CD4-positive, alpha-beta T cell treated with Interleukin-4 for 1 hour (primary cell): ENCODE data around the gene KRIT1.
"Not testable (repeated sequence)": the region's sequence is repeated elsewhere in the genome, so short reads cannot be mapped to it uniquely, and the experiment has no call there.

Experiments
- DNase-seq, 2 donors: peaks; one replicate each; pipeline ENCODE4 v3.0.0-alpha.2; 2020 to 2022

KRIT1 gene

DNA sequence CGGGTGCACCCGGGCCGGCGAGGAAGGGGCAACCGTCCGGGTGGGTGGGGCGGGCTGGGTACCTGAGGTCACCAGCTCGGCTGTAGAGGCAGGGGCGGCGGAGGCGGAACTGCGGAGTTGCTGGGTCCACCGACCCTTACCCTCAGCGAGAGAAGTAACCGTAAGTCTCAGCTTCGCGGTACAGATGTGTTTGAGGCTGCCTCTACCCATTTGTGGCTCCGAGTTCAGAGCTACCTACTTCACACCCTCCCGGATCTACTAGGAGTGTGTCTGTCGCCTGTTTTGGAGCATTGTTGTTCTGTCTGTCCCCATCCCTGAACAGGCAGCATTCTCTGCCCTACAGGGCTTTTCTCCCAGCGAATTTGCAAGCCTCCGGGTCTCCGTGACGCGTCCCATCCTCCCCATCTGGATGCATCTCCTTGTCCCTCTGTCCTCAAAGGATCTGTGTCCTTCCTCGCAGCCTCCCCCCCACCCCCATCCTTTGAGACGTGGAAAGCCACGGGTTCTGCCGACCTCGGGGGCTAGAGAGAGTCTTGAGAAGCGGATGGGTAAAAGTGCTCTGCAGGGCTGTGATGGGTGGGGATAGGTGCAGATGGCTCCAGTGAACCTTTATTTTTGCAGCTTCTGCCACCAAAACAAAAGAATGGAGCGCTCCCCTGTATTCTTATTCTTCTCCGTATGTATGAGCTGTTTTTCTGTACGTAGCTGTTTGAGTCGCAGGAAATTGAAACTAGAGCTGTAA lies 817 bp upstream of the KRIT1 start:
- peak; percentile 18 to 44 for DNase-seq

DNA sequence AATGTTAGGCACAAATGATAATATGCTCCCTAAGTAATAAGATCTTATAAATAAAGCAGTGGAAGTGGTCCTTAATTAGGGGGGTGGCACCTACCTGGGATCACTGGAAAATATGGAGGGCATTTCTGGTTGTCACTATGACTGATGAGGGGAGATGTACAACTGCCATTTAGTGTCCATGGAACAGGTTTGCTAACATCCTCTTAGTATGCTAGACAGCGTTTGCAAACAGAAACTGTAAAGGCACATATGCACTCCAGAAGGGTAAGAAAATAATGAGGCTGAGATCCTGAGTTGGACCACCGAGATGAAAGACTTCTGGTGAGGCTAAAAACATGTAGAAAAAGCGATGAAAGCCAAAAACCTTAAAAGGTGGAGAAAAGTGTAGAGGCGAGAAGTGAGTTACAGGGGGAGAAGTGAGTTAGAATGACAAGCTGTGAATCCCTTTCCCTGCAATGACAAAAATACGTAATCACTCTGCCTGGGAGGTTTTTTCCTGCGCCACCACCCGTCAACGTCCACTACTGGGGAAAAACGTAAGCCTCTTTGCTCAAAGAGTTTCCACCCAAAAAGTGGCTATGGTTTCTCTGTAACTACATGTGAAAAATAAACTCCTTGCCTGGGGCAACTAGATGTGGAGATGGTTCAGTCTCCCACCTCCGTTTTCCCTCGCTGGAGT lies 767 bp downstream of the KRIT1 start:
- DNase-seq, result peak; percentile 70 to 72

DNA sequence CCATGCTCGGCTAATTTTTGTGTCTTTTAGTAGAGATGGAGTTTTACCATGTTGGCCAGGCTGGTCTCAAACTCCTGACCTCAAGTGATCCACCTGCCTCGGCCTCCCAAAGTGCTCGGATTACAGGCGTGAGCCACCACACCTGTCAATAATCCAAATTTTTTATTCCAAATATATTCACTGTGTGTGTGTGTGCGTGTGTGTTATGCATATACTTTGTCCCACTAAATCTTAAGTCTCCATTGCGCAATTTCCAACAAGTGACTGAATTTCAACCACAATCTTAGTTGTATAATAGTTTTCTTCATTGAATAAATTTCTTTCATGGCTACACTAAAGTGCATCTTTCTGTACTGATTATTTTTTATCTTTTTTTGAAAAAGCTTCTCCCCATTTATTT lies 2.7 kb downstream of the KRIT1 start:
- DNase-seq, result no peak

DNA sequence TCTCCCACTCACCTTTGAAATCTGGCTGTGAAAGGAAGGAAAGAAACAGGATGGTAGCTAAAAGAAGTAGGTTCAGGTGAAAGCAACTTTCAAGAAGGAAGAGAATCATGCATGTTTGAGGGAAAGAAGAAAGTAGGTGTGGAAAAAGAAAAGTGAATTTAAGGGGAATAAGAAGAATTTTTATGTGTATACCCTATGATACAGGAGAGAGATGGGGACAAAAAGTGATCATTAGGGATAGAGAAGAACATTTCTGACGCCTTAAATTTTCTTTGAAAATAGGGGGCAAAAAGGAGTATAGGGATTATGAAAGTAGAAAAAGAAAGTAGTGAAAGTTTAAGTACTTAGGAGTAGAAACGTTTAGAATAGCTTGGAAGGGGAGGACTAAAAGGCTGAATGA lies 15.2 kb downstream of the KRIT1 start:
- DNase-seq, result no peak

DNA sequence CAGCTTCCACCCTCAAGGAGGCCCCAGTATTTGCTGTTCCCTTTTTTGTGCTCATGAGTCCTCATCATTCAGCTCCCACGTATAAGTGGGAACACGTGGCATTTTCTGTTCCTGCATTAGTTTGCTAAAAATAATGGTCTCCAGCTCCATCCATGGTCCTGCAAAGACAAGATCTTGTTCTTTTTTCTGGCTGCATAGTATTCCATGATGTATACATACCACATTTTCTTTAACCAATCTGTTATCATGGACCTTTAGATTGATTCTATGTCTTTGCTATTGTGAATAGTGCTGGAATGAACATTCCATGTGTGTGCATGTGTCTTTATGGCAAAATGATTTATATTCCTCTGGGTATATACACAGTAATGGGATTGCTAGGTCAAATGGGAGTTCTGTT lies 17.0 kb downstream of the KRIT1 start:
- DNase-seq, result no peak

DNA sequence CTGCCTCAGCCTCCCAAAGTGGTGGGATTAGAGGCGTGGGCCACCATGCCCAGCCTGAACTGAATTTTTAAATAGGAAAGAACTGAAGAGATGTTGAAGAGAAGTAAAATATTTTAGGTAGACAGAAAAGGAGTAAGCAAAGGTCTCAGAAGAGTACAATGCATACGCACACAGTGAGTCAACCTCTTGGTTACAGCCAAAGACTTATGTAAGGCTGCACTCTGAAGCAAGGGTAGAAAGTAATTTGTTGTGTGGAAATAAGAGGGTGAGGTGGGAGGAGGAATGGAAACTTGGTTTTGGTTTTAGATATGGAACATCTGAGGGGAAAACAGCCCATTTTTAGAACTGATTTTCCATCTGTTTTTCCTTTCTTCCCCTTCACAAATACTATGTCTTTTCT lies 17.6 kb downstream of the KRIT1 start:
- no peak for DNase-seq

DNA sequence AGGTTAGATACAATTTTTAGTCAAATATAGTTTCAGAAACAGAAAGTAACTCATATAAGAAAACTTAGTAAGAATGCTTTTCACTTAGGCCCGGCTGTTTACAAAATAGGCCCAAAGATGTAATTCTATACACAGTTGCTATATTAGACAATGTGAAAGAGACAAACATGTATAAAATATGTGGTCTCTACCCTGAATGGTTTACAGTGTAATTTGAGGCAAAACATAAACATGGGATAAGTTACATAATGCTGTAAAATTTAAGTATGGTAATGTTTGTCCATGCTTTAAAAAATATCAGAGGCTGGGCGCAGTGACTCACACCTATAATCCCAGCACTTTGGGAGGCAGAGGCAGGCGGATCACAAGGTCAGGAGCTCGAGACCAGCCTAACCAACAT lies 18.7 kb downstream of the KRIT1 start:
- DNase-seq, result no peak

DNA sequence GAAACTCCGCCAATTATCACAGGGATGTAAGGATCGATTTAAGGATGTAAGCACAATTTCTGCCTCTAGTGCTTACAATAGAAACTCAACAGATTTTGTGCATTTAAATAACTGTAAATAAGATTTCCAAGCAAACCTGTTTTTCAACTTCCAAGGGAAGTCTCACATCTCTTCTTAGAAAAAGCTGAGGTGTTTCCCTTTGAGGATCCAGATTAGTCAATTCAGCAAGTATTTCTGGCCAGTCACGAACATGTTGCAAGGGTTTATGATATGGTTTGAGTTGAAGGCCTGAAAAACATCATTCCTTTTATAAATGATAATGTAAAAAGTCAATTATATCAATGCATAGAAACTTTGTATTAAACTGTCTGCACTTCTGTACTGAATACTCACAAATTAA lies 23.9 kb downstream of the KRIT1 start:
- DNase-seq, result no peak

DNA sequence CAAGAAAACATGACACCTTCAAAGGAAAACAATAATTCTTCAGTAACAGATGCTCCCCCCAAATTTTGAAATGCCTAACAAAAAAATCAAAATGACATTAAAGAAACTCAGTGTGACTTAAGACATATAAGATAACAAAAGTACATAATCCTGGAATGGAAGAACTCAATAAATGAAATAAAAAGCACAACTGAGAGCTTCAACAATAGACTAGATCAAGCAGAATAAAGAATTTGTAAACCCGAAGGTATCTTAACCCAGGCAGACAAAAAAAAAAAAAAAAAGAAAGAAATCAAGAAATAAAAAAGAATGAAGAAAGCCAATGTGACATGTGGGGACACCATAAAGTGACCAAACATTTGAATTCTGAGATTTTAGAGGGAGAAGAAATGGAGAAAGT lies 39.0 kb downstream of the KRIT1 start:
- no peak for DNase-seq

DNA sequence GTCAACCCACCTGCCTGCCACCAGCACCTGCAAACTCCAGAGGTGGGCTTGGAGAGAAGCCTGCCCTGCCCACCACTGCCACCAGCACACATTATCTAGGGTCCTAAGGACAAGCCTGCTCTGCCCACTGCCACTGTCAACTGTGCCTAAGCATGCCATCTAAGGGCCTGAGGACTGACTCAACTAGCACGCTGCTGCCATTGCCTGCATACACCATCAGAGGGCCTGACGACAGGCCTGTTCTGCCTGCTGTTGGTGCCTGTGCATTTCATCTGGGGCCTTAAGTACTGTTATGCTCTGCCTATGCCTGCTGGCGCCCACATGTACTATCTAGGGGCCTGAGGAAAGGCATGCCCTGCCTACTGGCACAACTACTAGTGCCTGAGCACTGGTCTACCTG lies 39.7 kb downstream of the KRIT1 start:
- no peak for DNase-seq

DNA sequence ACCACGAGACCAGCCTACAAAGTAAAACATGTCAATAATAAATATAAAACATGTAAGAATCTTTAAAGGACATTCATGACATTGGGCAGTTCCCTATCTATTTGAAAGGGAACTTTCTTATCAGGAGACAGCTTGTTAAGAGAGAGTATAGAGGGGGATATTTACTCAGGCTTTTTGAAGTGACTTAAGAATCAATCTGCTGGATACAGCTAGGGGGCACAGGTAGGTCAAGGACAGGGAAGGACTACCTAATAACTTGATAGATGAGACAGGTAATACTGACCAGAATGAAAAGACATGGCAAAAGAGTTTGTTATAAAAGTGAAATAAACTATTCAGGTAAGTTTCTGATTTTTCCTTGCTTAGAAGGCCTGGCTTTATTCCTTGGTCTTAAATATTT lies 44.9 kb downstream of the KRIT1 start:
- no peak for DNase-seq

DNA sequence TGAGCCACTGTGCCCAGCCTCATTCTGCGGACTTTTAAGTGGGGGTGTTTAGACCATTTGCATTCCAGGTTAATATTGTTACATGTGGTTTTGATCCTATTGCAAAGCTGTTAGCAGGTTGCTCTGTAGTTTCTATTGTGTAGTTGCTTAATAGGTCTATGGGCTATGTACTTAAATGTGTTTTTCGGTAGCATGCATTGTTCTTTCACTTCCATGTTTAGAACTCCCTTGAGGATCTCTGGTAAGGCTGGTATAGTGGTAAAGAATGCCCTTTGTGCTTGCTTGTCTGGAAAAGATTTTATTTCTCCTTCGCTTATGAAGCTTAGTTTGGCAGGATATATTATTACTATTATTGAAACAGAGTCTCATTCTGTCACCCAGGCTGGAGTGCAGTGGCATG lies 53.4 kb downstream of the KRIT1 start:
- no peak for DNase-seq

DNA sequence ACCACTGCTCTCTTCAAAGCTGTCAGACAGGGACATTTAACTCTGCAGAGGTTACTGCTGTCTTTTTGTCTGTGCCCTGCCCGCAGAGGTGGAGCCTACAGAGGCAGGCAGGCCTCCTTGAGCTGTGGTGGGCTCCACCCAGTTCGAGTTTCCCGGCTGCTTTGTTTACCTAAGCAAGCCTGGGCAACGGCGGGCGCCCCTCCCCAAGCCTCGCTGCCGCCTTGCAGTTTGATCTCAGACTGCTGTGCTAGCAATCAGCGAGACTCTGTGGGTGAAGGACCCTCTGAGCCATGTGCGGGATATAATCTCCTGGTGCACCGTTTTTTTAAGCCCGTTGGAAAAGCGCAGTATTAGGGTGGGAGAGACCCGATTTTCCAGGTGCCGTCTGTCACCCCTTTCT lies 56.5 kb downstream of the KRIT1 start:
- DNase-seq, result not testable (repeated sequence)

DNA sequence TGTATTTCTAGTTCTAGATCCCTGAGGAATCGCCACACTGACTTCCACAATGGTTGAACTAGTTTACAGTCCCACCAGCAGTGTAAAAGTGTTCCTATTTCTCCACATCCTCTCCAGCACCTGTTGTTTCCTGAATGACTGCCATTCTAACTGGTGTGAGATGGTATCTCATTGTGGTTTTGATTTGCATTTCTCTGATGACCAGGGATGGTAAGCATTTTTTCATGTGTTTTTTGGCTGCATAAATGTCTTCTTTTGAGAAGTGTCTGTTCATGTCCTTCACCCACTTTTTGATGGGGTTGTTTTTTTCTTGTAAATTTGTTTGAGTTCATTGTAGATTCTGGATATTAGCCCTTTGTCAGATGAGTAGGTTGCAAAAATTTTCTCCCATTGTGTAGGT lies 61.4 kb downstream of the KRIT1 start:
- not testable (repeated sequence) for DNase-seq

DNA sequence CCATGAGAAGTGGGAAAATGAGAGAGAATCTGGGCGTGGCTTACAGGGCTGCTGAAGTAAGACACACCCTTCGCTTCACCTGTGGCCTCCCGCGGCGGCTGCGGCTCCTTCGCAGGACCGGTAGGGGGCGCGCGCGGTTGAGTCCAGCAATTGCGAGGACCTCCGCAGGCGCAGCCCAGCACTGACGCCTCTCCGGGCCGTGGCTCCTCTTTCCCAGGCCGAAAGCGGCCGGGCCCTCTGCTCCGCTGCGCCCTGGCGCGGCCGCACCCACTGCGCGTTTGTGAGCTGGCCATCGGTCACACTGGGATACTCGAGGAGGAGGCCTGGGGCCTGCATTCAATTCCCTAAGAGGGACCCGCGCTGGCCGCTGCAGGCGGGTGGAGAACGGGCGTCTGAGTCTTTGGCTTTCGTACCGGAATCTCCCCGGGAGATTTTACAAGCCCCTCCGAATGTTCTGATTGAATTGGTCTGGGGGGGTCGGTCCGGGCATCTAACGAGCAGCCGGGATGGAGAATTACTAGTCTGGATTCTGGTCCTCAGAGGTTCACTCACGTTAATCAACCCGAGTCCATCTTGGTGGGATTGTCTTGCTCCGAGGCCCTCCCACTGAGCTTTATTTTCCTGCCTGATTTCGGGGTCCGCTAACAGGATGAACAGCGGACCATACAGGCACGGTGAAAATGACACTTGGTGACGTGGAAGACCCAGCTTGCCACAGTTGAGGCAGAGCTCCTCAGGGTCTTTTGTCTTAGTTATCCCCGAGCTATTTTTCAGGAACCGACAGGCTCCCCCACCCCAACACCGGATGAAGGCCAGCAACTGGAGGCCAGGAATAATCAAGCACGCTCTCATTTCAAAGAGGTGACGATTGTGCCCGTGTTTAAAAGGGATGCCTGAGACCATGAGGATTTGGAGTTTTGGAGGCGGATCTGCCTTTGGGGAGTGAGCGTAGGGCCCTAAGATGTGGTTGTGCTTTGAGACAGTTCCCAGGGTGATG lies 66.5 kb downstream of the KRIT1 start, which contains the start of gene LRRD1:
Gene LRRD1 (minus strand): TSS at position 215 of the 997 bp plus-strand sequence. CDS start 13,940 bp downstream, outside the sequence.
- peak; percentile 88 to 90 for DNase-seq

DNA sequence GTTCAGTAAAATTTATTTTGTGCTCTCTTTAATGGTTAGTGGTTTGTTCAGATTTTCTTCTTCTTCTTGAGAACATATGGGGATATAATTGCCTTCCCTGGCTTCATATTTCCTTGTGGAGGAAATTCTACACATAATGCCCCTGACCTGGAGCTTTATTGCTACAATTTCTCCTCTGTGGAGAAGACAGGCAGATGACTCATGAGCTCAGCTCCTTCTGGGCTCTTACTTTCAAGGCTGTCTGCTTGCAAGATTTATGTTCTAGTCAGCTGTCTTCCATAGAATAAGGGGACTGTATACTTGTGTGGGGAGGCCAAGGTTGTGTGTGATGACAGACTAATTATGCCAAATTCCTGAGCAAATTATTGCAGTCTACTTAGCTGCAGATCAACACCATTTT lies 68.4 kb downstream of the KRIT1 start:
- DNase-seq, result no peak

DNA sequence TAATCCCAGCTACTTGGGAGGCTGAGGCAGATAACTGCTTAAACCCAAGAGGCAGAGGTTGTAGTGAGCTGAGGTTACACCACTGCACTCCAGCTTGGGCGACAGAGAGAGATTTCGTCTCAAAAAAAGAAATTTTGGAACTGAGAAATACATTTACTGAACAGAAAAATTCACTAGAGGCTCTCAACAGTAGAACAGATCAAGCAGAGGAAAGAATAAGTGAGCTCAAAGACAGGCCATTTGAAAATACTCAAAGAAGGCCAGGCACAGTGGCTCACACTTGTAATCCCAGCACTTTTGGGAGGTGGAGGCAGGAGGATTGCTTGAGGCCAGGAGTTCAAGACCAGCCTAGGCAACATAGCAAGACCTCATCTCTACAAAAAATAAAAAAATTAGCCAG lies 76.2 kb downstream of the KRIT1 start:
- not testable (repeated sequence) for DNase-seq

DNA sequence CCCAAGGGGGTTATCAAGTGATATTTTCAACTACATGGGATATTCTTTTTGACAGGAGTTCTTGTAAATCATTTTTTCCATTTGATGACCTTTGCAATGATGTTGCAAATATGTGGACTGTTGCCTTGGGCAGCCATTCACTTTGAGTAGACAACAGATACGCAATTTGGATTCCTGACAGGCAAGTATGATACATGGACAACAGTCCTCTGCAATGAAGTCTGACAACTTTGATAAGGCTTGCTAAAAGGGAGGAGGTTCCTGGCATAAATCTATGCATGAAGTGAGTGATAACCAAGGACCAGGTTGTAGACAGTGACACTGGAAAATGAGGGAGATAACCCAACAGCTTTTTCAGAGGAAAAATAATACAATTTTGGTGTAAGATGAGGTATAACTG lies 84.4 kb downstream of the KRIT1 start:
- DNase-seq, result no peak

DNA sequence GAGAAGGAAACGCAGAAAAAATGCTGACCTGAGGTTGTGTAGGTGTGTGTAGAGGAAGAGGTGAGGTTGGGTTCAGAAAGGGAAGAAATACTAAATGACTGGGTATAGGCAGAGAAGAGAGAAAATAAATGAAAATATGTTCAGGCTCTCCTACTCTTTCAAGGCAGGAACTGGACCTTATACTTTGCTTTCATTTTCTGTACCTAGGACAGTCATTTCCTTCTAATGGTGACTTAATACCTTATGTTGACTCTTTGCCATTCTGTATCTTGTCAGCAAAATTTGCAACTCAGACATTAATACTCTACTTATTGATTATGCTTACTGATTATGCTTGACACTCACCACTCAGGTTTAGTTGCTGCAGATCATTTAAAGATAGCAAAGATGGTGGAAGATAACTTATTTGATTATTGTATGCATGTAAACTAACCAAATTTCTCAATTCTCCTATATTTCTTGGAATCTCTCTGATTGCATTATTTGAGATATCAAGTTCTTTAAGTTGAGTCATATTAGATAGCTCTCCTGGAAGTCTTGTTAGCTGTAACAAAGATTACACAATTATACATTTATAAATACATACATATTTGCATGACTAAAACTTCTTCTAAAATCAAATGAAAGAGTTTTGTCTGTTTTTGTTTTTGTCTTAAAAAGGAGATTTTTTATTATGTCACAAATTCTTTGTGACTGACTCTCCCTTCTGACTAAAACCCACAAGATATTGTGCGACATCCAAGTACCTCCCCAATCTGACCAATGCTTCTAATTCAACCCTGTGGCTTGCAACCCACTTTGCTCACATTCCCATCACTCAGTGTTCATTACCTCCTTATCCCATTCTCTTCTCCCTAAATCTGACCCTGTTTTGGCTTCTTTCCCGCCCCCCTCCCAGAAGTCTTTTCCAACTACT lies 86.8 kb downstream of the KRIT1 start:
- no peak for DNase-seq

DNA sequence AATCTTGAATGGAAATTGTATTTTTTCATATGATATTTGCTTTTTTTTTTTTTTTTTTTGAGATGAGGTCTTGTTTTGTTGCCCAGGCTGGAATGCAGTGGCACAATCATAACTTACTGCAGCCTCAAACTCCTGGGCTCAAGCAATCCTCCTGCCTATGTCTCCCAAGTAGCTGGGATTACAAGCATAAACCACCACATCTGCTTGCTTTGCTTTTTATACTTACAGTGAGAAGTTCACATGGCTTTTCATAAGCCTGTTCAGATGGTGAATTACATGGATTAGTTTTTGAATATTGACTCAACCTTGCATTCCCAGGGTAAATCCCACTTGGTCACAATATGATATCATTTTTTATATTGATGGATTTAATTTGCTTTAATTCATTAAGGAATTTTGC lies 88.7 kb downstream of the KRIT1 start:
- DNase-seq, result no peak

DNA sequence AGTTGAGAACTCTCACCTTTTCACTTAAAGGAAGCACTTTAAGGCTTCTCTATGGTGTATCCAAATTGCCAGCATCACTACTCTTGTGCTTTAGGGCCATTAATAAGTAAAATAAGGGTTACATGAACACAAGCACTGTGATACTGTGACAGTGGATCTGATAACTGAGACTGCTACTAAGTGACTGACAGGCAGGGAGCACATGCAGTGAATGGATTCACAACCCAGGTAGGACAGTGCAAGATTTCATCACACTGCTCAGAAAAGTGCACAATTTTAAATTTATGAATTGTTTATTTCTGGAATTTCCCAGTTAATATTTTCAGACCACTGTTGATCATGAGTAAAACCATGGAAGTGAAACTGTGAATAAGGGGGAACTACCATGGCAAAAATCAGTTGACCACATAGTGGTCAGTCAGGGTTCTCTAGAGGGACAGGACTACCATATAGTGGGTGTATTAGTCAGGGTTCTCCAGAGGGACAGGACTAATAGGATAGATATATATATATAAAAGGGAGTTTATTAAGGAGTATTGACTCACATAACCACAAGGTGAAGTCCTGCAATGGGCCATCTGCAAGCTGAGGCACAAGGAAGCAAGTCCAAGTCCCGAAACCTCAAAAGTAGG lies 90.5 kb downstream of the KRIT1 start:
- no peak for DNase-seq
